K562 (cell line): ENCODE data around the gene MASTL. TPM values are rescaled to one million over a fixed set of nuclear protein-coding genes. Genes with fewer than 3 reads are reported as not detected.

ENCODE experiments used
- ATAC-seq: fragments of 200-7000 bp; cut with Tn5 transposase; 3 replicates; pipeline ENCODE4 v1.9.1; 2020; ENCODE audit warnings: moderate library complexity
- BruUV-seq: library from RNA; stranded (reverse); fragments of 400-500 nt; replicated peaks from 2 replicates; lab custom pipeline; 2021; lab: Mats Ljungman, UMichigan
- CTCF ChIA-PET: fragments of 300-600 bp; formaldehyde crosslinking; extraction: SDS; loops from one replicate; lab custom pipeline; 2021; ENCODE audit warnings: low intra/inter-chr PET ratio; lab: Yijun Ruan, JAX
- POLR2A ChIA-PET: fragments of 300-600, 350-650 bp; sonication (Branson Sonifier 250); formaldehyde crosslinking; extraction: SDS; loops from one replicate; lab custom pipeline; 2021; ENCODE audit warnings: antibody characterized with exemption, inconsistent platforms; lab: Yijun Ruan, JAX
- DNase-seq, 4 experiments: peaks; one replicate each; pipeline versions ENCODE4 v3.0.0 to v3.0.0-alpha.2; 2011 to 2018; ENCODE audit warnings: low spot score in 3 of 4, mixed read lengths in 3 of 4; ENCODE audit errors: extremely low read depth in 1 of 4
- FAIRE-seq: peaks from 2 replicates; lab custom pipeline; 2011; peaks lifted over from hg19 to GRCh38; lab: Jason Lieb, UNC
- H2AFZ ChIP-seq: 2 replicates; pipeline ENCODE4 v1.6.0; 2011; ENCODE audit warnings: low read depth, low read length, control low read depth, inconsistent platforms
- H3K27ac ChIP-seq: fragments of 200-600 bp; 3 replicates; pipeline ENCODE4 v1.8.0; 2011; ENCODE audit warnings: low read depth, mild to moderate bottlenecking, control low read depth, inconsistent platforms, low read length, moderate library complexity, mixed read lengths; ENCODE audit errors: extremely low read depth
- H3K27me3 ChIP-seq, 2 experiments: fragments of 300-600 bp in 1 of 2; 2 replicates in 1 of 2; 3 replicates in 1 of 2; pipeline versions ENCODE4 v1.6.0 to v1.8.0; 2011; ENCODE audit warnings: inconsistent platforms in 2 of 2, low read length in 2 of 2, mild to moderate bottlenecking in 1 of 2, mixed read lengths in 1 of 2, moderate library complexity in 1 of 2; ENCODE audit not compliant: control insufficient read depth in 2 of 2, insufficient read depth in 2 of 2
- H3K36me3 ChIP-seq: fragments of 300-600 bp; 3 replicates; pipeline ENCODE4 v1.8.0; 2011; ENCODE audit warnings: mild to moderate bottlenecking, low read length, inconsistent platforms; ENCODE audit not compliant: control insufficient read depth, insufficient read depth
- H3K4me1 ChIP-seq, 2 experiments: fragments of 200-600 bp in 1 of 2; replicated peaks in 1 of 2; 2 replicates in 1 of 2; 3 replicates in 1 of 2; pipeline versions ENCODE4 v1.5.1 to v1.8.0; 2011; ENCODE audit warnings: inconsistent platforms in 2 of 2, low read length in 2 of 2, mild to moderate bottlenecking in 1 of 2, mixed read lengths in 1 of 2, moderate library complexity in 1 of 2; ENCODE audit not compliant: control insufficient read depth in 2 of 2, insufficient read depth in 2 of 2
- H3K4me2 ChIP-seq: 2 replicates; pipeline ENCODE4 v1.6.1; 2011; ENCODE audit warnings: low read length, control low read depth, inconsistent platforms, mixed read lengths; ENCODE audit not compliant: insufficient read depth
- H3K4me3 ChIP-seq: fragments of 200-600 bp; sonication (generic), shearing (Covaris generic); 2 replicates; pipeline ENCODE4 v1.5.1; 2016; ENCODE audit warnings: control low read depth, inconsistent platforms
- H3K79me2 ChIP-seq: fragments of 200-600 bp; 3 replicates; pipeline ENCODE4 v1.8.0; 2011; ENCODE audit warnings: low read length, inconsistent platforms; ENCODE audit not compliant: control insufficient read depth, insufficient read depth
- H3K9ac ChIP-seq, 2 experiments: 2 replicates each; pipeline versions ENCODE4 v1.6.0 to v1.6.1; 2011; ENCODE audit warnings: low read depth in 2 of 2, low read length in 2 of 2, control low read depth in 1 of 2, inconsistent platforms in 1 of 2, mild to moderate bottlenecking in 1 of 2, mixed read lengths in 1 of 2; ENCODE audit not compliant: insufficient read depth in 1 of 2
- H3K9me1 ChIP-seq: one replicate; pipeline ENCODE4 v1.6.0; 2011; ENCODE audit warnings: inconsistent platforms, mild to moderate bottlenecking, low read length, moderate library complexity; ENCODE audit not compliant: control insufficient read depth, insufficient read depth
- H3K9me3 ChIP-seq: replicated peaks from 2 replicates; pipeline ENCODE4 v1.5.1; 2011; ENCODE audit warnings: low read depth, low read length, inconsistent platforms; ENCODE audit not compliant: control insufficient read depth, insufficient read depth
- H4K20me1 ChIP-seq: replicated peaks from 2 replicates; pipeline ENCODE4 v1.6.1; 2011; ENCODE audit warnings: low read length, inconsistent platforms, mixed read lengths; ENCODE audit not compliant: control insufficient read depth, insufficient read depth
- ATF3 ChIP-seq, 2 experiments: fragments of 450-650 bp in 1 of 2; sonication (generic) in 1 of 2; formaldehyde crosslinking in 1 of 2; IDR thresholded peaks in 1 of 2; conservative IDR thresholded peaks in 1 of 2; 2 replicates each; pipeline versions ENCODE4 v1.6.1 to v1.8.1; 2016 to 2023; ENCODE audit warnings: mild to moderate bottlenecking in 2 of 2, moderate library complexity in 2 of 2, inconsistent platforms in 1 of 2, missing genetic modification reagents in 1 of 2
- HDAC2 ChIP-seq: fragments of 450-650 bp; IDR thresholded peaks from 2 replicates; pipeline ENCODE4 v1.6.1; 2016; ENCODE audit warnings: mild to moderate bottlenecking
- MYBL2 ChIP-seq, 2 experiments: fragments of 450-650 bp in 1 of 2; sonication (generic) in 1 of 2; formaldehyde crosslinking in 1 of 2; IDR thresholded peaks; 2 replicates each; pipeline versions ENCODE4 v1.6.1 to v1.8.1; 2017 to 2022; ENCODE audit warnings: borderline replicate concordance in 1 of 2, inconsistent platforms in 1 of 2, low read depth in 1 of 2, mild to moderate bottlenecking in 1 of 2, missing genetic modification reagents in 1 of 2, moderate library complexity in 1 of 2
- NFE2 ChIP-seq: IDR thresholded peaks from 2 replicates; pipeline ENCODE4 v1.6.1; 2014; ENCODE audit warnings: antibody characterized with exemption, low read depth
- NFE2L1 ChIP-seq: fragments of 450-650 bp; IDR thresholded peaks from 2 replicates; pipeline ENCODE4 v1.6.1; 2016; ENCODE audit warnings: missing genetic modification characterization, low read depth, mild to moderate bottlenecking, missing compliant biosample characterization, moderate library complexity, borderline replicate concordance
- RAD51 ChIP-seq: fragments of 450-650 bp; IDR thresholded peaks from 2 replicates; pipeline ENCODE4 v1.7.1; 2016; ENCODE audit warnings: low read depth, mild to moderate bottlenecking, borderline replicate concordance
- SMC3 ChIP-seq: conservative IDR thresholded peaks from 2 replicates; pipeline ENCODE4 v1.6.1; 2011; ENCODE audit warnings: low read depth, low read length, improper control_type of control experiment; ENCODE audit not compliant: insufficient read depth
- ZNF384 ChIP-seq: IDR thresholded peaks from 2 replicates; pipeline ENCODE4 v1.6.1; 2012; ENCODE audit warnings: low read depth, low read length, improper control_type of control experiment
- ZNF696 ChIP-seq: fragments of 250-450 bp; sonication (Bioruptor Pico); conservative IDR thresholded peaks from 2 replicates; pipeline ENCODE4 v1.4.0; 2020; ENCODE audit warnings: mild to moderate bottlenecking, moderate library complexity
- in situ Hi-C: fragments of 300-500 bp; cut with MboI; formaldehyde crosslinking; loops from 4 replicates; pipeline ENCODE4 v1.15.0; 2018; ENCODE audit warnings: inconsistent platforms, mixed read lengths
- intact Hi-C: fragments of 100-400 bp; cut with micrococcal nuclease; formaldehyde crosslinking; loops from 2 replicates; pipeline ENCODE4 v1.14.2; 2022
- polyA plus RNA-seq, 8 experiments: library from polyadenylated mRNA; depleted of rRNA in 4 of 8; stranded (reverse) in 5 of 8; unstranded in 3 of 8; fragments of >200 nt; fragmentation: Nextera tagmentation in 2 of 8; fragmentation: Illumina TruSeq in 1 of 8; extraction: Ambion mirVana in 2 of 8; extraction: Trizol in 1 of 8; gene quantifications; 2 replicates each; pipeline versions ENCODE4 v1.2.1 to v1.2.3, GENCODE V29; 2011 to 2014; ENCODE audit warnings: inconsistent platforms in 1 of 8, missing spikeins in 1 of 8
- total RNA-seq, 7 experiments: library from RNA; depleted of rRNA in 6 of 7; stranded (reverse); fragments of >200 nt in 6 of 7; fragmentation: Illumina TruSeq in 2 of 7; extraction: Trizol in 2 of 7; gene quantifications; 2 replicates each; pipeline versions ENCODE4 v1.2.1 to v1.2.3, GENCODE V29; 2011 to 2021; ENCODE audit warnings: low replicate concordance in 1 of 7

MASTL gene
- total and polyA plus RNA-seq, 9 of the 15 experiments (the other 6 are each of a cell fraction or from before 2014, with no cell fraction given), result 6.8 to 29.9 (median 23.1) TPM

GRCh38 chr10:27158421-27158820 lies 3.3 kb downstream of the MASTL start:
- Histone ChIP-seq H3K9me1 (no peaks in the 10 kb centered on the region), H3K36me3 (peaks cover 58% of the 10 kb centered on the region), H3K4me1 (peaks cover 4 to 7% of the 10 kb centered on the region in 2 experiments; a peak in 4 of 5 replicates), H3K27me3 (no peaks in the 10 kb centered on the region), H3K4me3 (no peak overlapping the region), H3K79me2 (peaks cover 59% of the 10 kb centered on the region), H3K4me2 (no peak overlapping the region), H2AFZ (no peak overlapping the region), H3K27ac (no peak overlapping the region), H3K9me3 (no peaks in the 10 kb centered on the region), H4K20me1 (no peaks in the 10 kb centered on the region; the same call in 1 of the 2 replicates), H3K9ac (no peak overlapping the region)
- POLR2A ChIA-PET, result interaction anchor here (0.7 kb wide), 1 partner anchor 12 kb away, joined by 5 read pairs; no protein-coding TSS in a partner anchor
- no TSS peak for BruUV-seq
- no peak for ATAC-seq
- CTCF ChIA-PET, result no interaction called here
- in situ Hi-C loops, result no loop called here
- intact Hi-C loops, result loop anchor here (10.0 kb wide), 1 partner anchor 294 kb away; the partner anchor contains the start of gene ABI1
- no peak for DNase-seq
- TF ChIP-seq HDAC2 (no peak), NFE2L1 (no peak), ATF3 (IDR thresholded peaks at IDR 0.05) (peak; percentile 41; the same call in 1 of the 2 replicates), ATF3 (CRISPR knock-in tag; conservative IDR thresholded peaks at IDR 0.05) (no peak), ZNF384 (no peak), MYBL2 (IDR thresholded peaks at IDR 0.05; ENCODE audit: low read depth) (no peak), MYBL2 (CRISPR knock-in tag; IDR thresholded peaks at IDR 0.05; ENCODE audit: borderline replicate concordance) (no peak), ZNF696 (CRISPR knock-in tag) (no peak), SMC3 (no peak), NFE2 (no peak), RAD51 (no peak)
- no peak for FAIRE-seq
